GM23338 (cell line): ENCODE results near the gene ERAP2. TPM values are rescaled to one million over a fixed set of nuclear protein-coding genes. Genes with fewer than 3 reads are reported as not detected.

Source experiments
- ATAC-seq: fragments of 200-7000 bp; cut with Tn5 transposase; 3 replicates; pipeline ENCODE4 v1.9.1; 2020
- DNase-seq: peaks from one replicate; pipeline ENCODE4 v3.0.0-alpha.2; 2015; ENCODE audit warnings: low spot score
- H2AFZ ChIP-seq: fragments of 200-600 bp; sonication (generic); 2 replicates; pipeline ENCODE4 v1.8.0; 2016; ENCODE audit warnings: antibody characterized with exemption, mild to moderate bottlenecking, moderate library complexity
- H3F3A ChIP-seq: fragments of 200-600 bp; sonication (generic); replicated peaks from 2 replicates; pipeline ENCODE4 v1.8.0; 2017; ENCODE audit warnings: antibody characterized with exemption, mixed run types, low read depth
- H3K27ac ChIP-seq: fragments of 200-600 bp; sonication (generic); 2 replicates; pipeline ENCODE4 v1.6.1; 2016; ENCODE audit warnings: low read depth
- H3K27me3 ChIP-seq: fragments of 200-600 bp; sonication (generic); 2 replicates; pipeline ENCODE4 v1.8.0; 2016; ENCODE audit warnings: mild to moderate bottlenecking, mixed run types, moderate library complexity; ENCODE audit not compliant: insufficient read depth
- H3K36me3 ChIP-seq: fragments of 200-600 bp; sonication (generic); 2 replicates; pipeline ENCODE4 v1.8.0; 2016; ENCODE audit warnings: mild to moderate bottlenecking; ENCODE audit not compliant: insufficient read depth
- H3K4me1 ChIP-seq: fragments of 200-600 bp; sonication (generic); 2 replicates; pipeline ENCODE4 v1.8.0; 2016; ENCODE audit warnings: mild to moderate bottlenecking, moderate library complexity; ENCODE audit not compliant: insufficient read depth
- H3K4me2 ChIP-seq: fragments of 200-600 bp; sonication (generic); 2 replicates; pipeline ENCODE4 v1.7.1; 2017; ENCODE audit warnings: mixed run types
- H3K4me3 ChIP-seq: fragments of 200-600 bp; sonication (generic); 2 replicates; pipeline ENCODE4 v1.6.1; 2016; ENCODE audit warnings: mixed run types
- H3K79me2 ChIP-seq: fragments of 200-600 bp; sonication (generic); replicated peaks from 2 replicates; pipeline ENCODE4 v1.8.0; 2017; ENCODE audit warnings: mild to moderate bottlenecking; ENCODE audit not compliant: insufficient read depth
- H3K9me2 ChIP-seq: fragments of 200-600 bp; sonication (generic); 2 replicates; pipeline ENCODE4 v1.8.0; 2017; ENCODE audit not compliant: insufficient read depth
- H4K20me1 ChIP-seq: fragments of 200-600 bp; sonication (generic); replicated peaks from 2 replicates; pipeline ENCODE4 v1.8.0; 2017; ENCODE audit warnings: mild to moderate bottlenecking; ENCODE audit not compliant: insufficient read depth
- H3K27ac Mint-ChIP-seq: 2 replicates; pipeline ENCODE4 v1.8.0; 2020; ENCODE audit warnings: inconsistent platforms, mild to moderate bottlenecking, moderate library complexity, mixed read lengths
- H3K27me3 Mint-ChIP-seq: 3 replicates; pipeline ENCODE4 v1.8.0; 2022; ENCODE audit warnings: low read depth, mild to moderate bottlenecking, moderate library complexity, mixed read lengths, inconsistent platforms; ENCODE audit not compliant: insufficient read depth, poor library complexity
- H3K36me3 Mint-ChIP-seq: 3 replicates; pipeline ENCODE4 v1.8.0; 2021; ENCODE audit warnings: low read depth, mild to moderate bottlenecking, inconsistent platforms, moderate library complexity, mixed read lengths
- H3K4me1 Mint-ChIP-seq: 3 replicates; pipeline ENCODE4 v1.8.0; 2020; ENCODE audit warnings: mild to moderate bottlenecking, inconsistent platforms, mixed read lengths
- H3K4me3 Mint-ChIP-seq: 3 replicates; pipeline ENCODE4 v1.8.0; 2021; ENCODE audit warnings: moderate library complexity, mild to moderate bottlenecking, inconsistent platforms, mixed read lengths
- H3K9me3 Mint-ChIP-seq: 3 replicates; pipeline ENCODE4 v1.8.0; 2020; ENCODE audit warnings: moderate library complexity, mild to moderate bottlenecking, inconsistent platforms, mixed read lengths
- CREB1 ChIP-seq: fragments of 250-450 bp; sonication (Bioruptor Pico); IDR thresholded peaks from 2 replicates; pipeline ENCODE4 v1.5.0; 2020; ENCODE audit warnings: low read depth, mild to moderate bottlenecking, moderate library complexity
- ETS1 ChIP-seq: IDR thresholded peaks from 2 replicates; pipeline ENCODE4 v1.6.1; 2016; ENCODE audit warnings: antibody characterized with exemption
- EZH2 ChIP-seq: fragments of 200-600 bp; sonication (generic); IDR thresholded peaks from one replicate; pipeline ENCODE4 v1.8.0; 2017; ENCODE audit warnings: antibody characterized with exemption, mild to moderate bottlenecking, low read depth; ENCODE audit not compliant: unreplicated experiment
- JUNB ChIP-seq: IDR thresholded peaks from one replicate; pipeline ENCODE4 v1.6.1; 2016; ENCODE audit warnings: antibody characterized with exemption; ENCODE audit not compliant: unreplicated experiment
- NANOG ChIP-seq: IDR thresholded peaks from 2 replicates; pipeline ENCODE4 v1.6.1; 2016; ENCODE audit warnings: antibody characterized with exemption, borderline replicate concordance
- POLR2AphosphoS5 ChIP-seq: IDR thresholded peaks from 2 replicates; pipeline ENCODE4 v1.6.1; 2016; ENCODE audit warnings: antibody characterized with exemption, low read depth
- ZNF462 ChIP-seq: fragments of 250-450 bp; sonication (Bioruptor Pico); IDR thresholded peaks from 2 replicates; pipeline ENCODE4 v1.5.0; 2020; ENCODE audit warnings: mild to moderate bottlenecking, moderate library complexity
- polyA plus RNA-seq: library from polyadenylated mRNA; unstranded; fragments of >200 nt; fragmentation: Nextera tagmentation; extraction: Ambion mirVana; gene quantifications from 2 replicates; pipeline ENCODE4 v1.2.1, GENCODE V29; 2016
- total RNA-seq: library from RNA; depleted of rRNA; stranded (reverse); fragments of >200 nt; shearing (Covaris generic); gene quantifications from 2 replicates; pipeline ENCODE4 v1.2.3, GENCODE V29; 2014
- TF ChIP-seq, protein P1 (sequence below): IDR thresholded peaks from one replicate; pipeline ENCODE4 v1.6.1; 2018; ENCODE audit warnings: antibody characterized with exemption; ENCODE audit not compliant: unreplicated experiment

Gene ERAP2
- total and polyA plus RNA-seq, 2 experiments from 2014 or later, result 0.73 TPM; not detected in 1

GRCh38 chr5:96926276-96926675, 50.0 kb downstream of the ERAP2 start (continued):
- no peak for TF ChIP-seq EZH2
- no peak for TF ChIP-seq POLR2AphosphoS5
- TF ChIP-seq, protein P1, sequence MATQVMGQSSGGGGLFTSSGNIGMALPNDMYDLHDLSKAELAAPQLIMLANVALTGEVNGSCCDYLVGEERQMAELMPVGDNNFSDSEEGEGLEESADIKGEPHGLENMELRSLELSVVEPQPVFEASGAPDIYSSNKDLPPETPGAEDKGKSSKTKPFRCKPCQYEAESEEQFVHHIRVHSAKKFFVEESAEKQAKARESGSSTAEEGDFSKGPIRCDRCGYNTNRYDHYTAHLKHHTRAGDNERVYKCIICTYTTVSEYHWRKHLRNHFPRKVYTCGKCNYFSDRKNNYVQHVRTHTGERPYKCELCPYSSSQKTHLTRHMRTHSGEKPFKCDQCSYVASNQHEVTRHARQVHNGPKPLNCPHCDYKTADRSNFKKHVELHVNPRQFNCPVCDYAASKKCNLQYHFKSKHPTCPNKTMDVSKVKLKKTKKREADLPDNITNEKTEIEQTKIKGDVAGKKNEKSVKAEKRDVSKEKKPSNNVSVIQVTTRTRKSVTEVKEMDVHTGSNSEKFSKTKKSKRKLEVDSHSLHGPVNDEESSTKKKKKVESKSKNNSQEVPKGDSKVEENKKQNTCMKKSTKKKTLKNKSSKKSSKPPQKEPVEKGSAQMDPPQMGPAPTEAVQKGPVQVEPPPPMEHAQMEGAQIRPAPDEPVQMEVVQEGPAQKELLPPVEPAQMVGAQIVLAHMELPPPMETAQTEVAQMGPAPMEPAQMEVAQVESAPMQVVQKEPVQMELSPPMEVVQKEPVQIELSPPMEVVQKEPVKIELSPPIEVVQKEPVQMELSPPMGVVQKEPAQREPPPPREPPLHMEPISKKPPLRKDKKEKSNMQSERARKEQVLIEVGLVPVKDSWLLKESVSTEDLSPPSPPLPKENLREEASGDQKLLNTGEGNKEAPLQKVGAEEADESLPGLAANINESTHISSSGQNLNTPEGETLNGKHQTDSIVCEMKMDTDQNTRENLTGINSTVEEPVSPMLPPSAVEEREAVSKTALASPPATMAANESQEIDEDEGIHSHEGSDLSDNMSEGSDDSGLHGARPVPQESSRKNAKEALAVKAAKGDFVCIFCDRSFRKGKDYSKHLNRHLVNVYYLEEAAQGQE, result no peak

DNA sequence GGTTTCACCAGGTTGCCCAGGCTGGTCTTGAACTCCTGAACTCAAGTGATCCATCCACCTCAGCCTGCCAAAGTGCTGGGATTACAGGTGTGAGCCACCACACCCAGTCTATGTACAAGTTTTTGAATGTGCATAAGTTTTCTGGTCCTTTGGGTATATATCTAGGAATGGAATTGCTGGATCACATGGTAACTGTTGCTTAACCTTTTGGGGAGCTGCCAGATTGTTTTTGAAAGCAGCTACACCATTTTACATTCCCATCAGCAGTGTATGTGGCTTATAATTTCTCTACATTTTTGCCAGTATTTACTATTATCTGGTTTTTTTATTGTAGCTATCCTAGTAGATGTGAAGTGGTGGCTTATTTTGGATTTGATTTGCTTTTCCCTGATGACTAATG, 50.7 kb downstream of the ERAP2 start:
- H2AFZ ChIP-seq, result no peak overlapping the region
- no peaks in the 10 kb centered on the region for H3K27me3 ChIP-seq
- H4K20me1 ChIP-seq, result no peaks in the 10 kb centered on the region
- no peaks in the 10 kb centered on the region for H3K4me1 ChIP-seq
- Mint-ChIP-seq H3K9me3 (no peaks in the 10 kb centered on the region), H3K27ac (no peak overlapping the region), H3K4me1 (peaks cover 7% of the 10 kb centered on the region; the same call in 2 of the 3 replicates), H3K4me3 (no peak overlapping the region), H3K27me3 (peaks cover 2% of the 10 kb centered on the region), H3K36me3 (no peaks in the 10 kb centered on the region)
- no peaks in the 10 kb centered on the region for H3F3A ChIP-seq
- no peak for ATAC-seq
- no peaks in the 10 kb centered on the region for H3K9me2 ChIP-seq
- DNase-seq, result no peak
- H3K79me2 ChIP-seq, result no peaks in the 10 kb centered on the region
- H3K4me3 ChIP-seq, result no peak overlapping the region
- H3K36me3 ChIP-seq, result no peaks in the 10 kb centered on the region
- H3K27ac ChIP-seq, result no peak overlapping the region
- no peak overlapping the region for H3K4me2 ChIP-seq
- TF ChIP-seq CREB1 (CRISPR knock-in tag), result no peak
- no peak for TF ChIP-seq ZNF462 (CRISPR knock-in tag)
- TF ChIP-seq ETS1, result no peak
- no peak for TF ChIP-seq NANOG
- no peak for TF ChIP-seq JUNB
- no peak for TF ChIP-seq EZH2
